Stomach (tissue), 9 donors: Measurements from ENCODE around the gene EHD1. TPM values are rescaled to one million over a fixed set of nuclear protein-coding genes. Genes with fewer than 3 reads are reported as not detected.

Experiments
- DNase-seq, 2 donors: peaks; one replicate each; pipeline versions ENCODE4 v3.0.0 to v3.0.0-alpha.2; 2013 to 2019
- H3K27ac ChIP-seq, 5 donors: fragments of 200-600 bp in 4 of 5; sonication (generic) in 4 of 5; one replicate each; pipeline ENCODE4 v1.5.1; 2013 to 2019; ENCODE audit warnings: mild to moderate bottlenecking in 1 of 5, moderate library complexity in 1 of 5
- H3K27me3 ChIP-seq, 3 donors: fragments of 200-600 bp; sonication (generic); one replicate each; pipeline ENCODE4 v1.5.1; 2017 to 2019; ENCODE audit warnings: mixed run types in 1 of 3
- H3K36me3 ChIP-seq, 4 donors: fragments of 200-600 bp; sonication (generic); 1 replicate in 3 of 4; 2 replicates in 1 of 4; pipeline ENCODE4 v1.5.1; 2016 to 2019
- H3K4me1 ChIP-seq, 4 donors: fragments of 200-600 bp; sonication (generic); one replicate each; pipeline ENCODE4 v1.5.1; 2016 to 2019
- H3K4me3 ChIP-seq, 4 donors: fragments of 200-600 bp; sonication (generic) in 3 of 4; one replicate each; pipeline ENCODE4 v1.5.1; 2016 to 2019; ENCODE audit warnings: mild to moderate bottlenecking in 1 of 4
- H3K9me3 ChIP-seq, 4 donors: fragments of 200-600 bp; sonication (generic); one replicate each; pipeline ENCODE4 v1.5.1; 2016 to 2019
- EP300 ChIP-seq: sonication (generic); formaldehyde crosslinking; IDR thresholded peaks from one replicate; pipeline ENCODE4 v1.6.1; 2017; ENCODE audit warnings: antibody characterized with exemption
- POLR2A ChIP-seq, 4 donors: fragments of 450-650 bp; IDR thresholded peaks; one replicate each; pipeline ENCODE4 v1.6.1; 2016; ENCODE audit warnings: antibody characterized with exemption in 4 of 4, control low read depth in 2 of 4, mild to moderate bottlenecking in 1 of 4, moderate library complexity in 1 of 4
- WGBS, 5 donors: extraction: QIAGEN DNeasy Blood & Tissue Kit in 3 of 5; methylation state at CpG; one replicate each; pipeline versions ENCODE4 v1.1.5 to v1.1.7; 2013 to 2018; 5-methylcytosine and 5-hydroxymethylcytosine counted together
- intact Hi-C: fragments of 100-400 bp; cut with DNase I; formaldehyde crosslinking; loops from one replicate; pipeline ENCODE4 v1.15.1; 2023; ENCODE audit warnings: low total_unique reads
- polyA plus RNA-seq, 3 donors: library from polyadenylated mRNA; stranded (reverse); fragments of 200-250 nt; gene quantifications; one replicate each; pipeline ENCODE4 v1.2.3, GENCODE V29; 2013
- small RNA-seq, 4 donors: library from RNA; depleted of rRNA; stranded (forward); fragments of <200 nt; gene quantifications; one replicate each; pipeline ENCODE3, GENCODE V24; 2016
- total RNA-seq, 5 donors: library from RNA; depleted of rRNA; stranded (reverse); fragments of >200 nt; gene quantifications; one replicate each; pipeline versions ENCODE4 v1.1.0 to v1.2.3, GENCODE V29; 2014 to 2016
- TF ChIP-seq, protein P1 (sequence below), 7 experiments: fragments of 450-650 bp in 4 of 7; fragments of 200-600 bp in 3 of 7; sonication (generic) in 3 of 7; IDR thresholded peaks; one replicate each; pipeline ENCODE4 v1.5.1; 2016 to 2019; ENCODE audit warnings: antibody characterized with exemption in 7 of 7, control low read depth in 2 of 7, mild to moderate bottlenecking in 1 of 7
- donor health status: healthy with polysubstance abuse.
- donor health status: Bipolar disorder and iron deficiency.
- donor health status: healthy.

The EHD1 gene
- total and polyA plus RNA-seq, 8 donors = 17.9 to 160 (median 37.5) TPM

- 7 to 24% (median 10%) methylated on average over 10 to 54 of the region's 54 CpGs for WGBS, 5 donors
- H3K4me3 ChIP-seq = peak overlapping the region; percentile 58 to 73 (median 67)
- H3K27ac ChIP-seq = peak overlapping the region; percentile 57 to 91 (median 85)
- H3K4me1 ChIP-seq = peaks cover 24 to 35% (median 33%) of the 10 kb centered on the region in 4 donors
- peaks cover 10 to 68% (median 53%) of the 10 kb centered on the region in 4 donors for H3K36me3 ChIP-seq
- DNase-seq = peak in 1 of 2 donors; percentile 59
- no peaks in the 10 kb centered on the region for H3K9me3 ChIP-seq
- intact Hi-C loops = no loop called here
- no peaks in the 10 kb centered on the region for H3K27me3 ChIP-seq
- TF ChIP-seq, protein P1, sequence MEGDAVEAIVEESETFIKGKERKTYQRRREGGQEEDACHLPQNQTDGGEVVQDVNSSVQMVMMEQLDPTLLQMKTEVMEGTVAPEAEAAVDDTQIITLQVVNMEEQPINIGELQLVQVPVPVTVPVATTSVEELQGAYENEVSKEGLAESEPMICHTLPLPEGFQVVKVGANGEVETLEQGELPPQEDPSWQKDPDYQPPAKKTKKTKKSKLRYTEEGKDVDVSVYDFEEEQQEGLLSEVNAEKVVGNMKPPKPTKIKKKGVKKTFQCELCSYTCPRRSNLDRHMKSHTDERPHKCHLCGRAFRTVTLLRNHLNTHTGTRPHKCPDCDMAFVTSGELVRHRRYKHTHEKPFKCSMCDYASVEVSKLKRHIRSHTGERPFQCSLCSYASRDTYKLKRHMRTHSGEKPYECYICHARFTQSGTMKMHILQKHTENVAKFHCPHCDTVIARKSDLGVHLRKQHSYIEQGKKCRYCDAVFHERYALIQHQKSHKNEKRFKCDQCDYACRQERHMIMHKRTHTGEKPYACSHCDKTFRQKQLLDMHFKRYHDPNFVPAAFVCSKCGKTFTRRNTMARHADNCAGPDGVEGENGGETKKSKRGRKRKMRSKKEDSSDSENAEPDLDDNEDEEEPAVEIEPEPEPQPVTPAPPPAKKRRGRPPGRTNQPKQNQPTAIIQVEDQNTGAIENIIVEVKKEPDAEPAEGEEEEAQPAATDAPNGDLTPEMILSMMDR (IDR thresholded peaks at IDR 0.05) = no peak
- TF ChIP-seq EP300 = no peak
- no peak for TF ChIP-seq POLR2A (IDR thresholded peaks at IDR 0.05)
These were observed 75.9 kb downstream of the EHD1 start for GRCh38 chr11:64802370-64803157.

Small RNA genes lying within 50 kb of the gene (small RNA-seq; reads per million reads assigned to genes)
- gene MIR6749 (0 to 0.10 (median 0.03) reads per million in 4 donors), gene MIR6750 (0 reads per million in 4 donors)

Other genes with a start within 250 kb of the EHD1 start
- 10 to 100 TPM in 1 of 5 donors, under 1 TPM in 1, not detected in 3; 0.14 to 16.9 TPM for gene NRXN2, start 155.4 kb downstream of the EHD1 start, total RNA-seq
- gene NRXN2, start 155.4 kb downstream of the EHD1 start, polyA plus RNA-seq = 1 to 10 TPM in 1 of 3 donors, under 1 TPM in 1, not detected in 1; 0.93 to 1.4 TPM
- gene RASGRP2, start 134.5 kb downstream of the EHD1 start, total RNA-seq = 10 to 100 TPM in 3 of 5 donors, 1 to 10 TPM in 2; 5.3 to 60.8 (median 13.4) TPM
- gene RASGRP2, start 134.5 kb downstream of the EHD1 start, polyA plus RNA-seq = 10 to 100 TPM in 1 of 3 donors, 1 to 10 TPM in 2; 7.2 to 20.6 (median 8.2) TPM
- 1 to 10 TPM in 2 of 5 donors, under 1 TPM in 2, not detected in 1; 0.58 to 2.0 (median 1.4) TPM for gene PYGM, start 118.6 kb downstream of the EHD1 start, total RNA-seq
- gene PYGM, start 118.6 kb downstream of the EHD1 start, polyA plus RNA-seq = 1 to 10 TPM in 2 of 3 donors, under 1 TPM in 1; 0.37 to 3.5 (median 3.1) TPM
- gene SF1, start 100.1 kb downstream of the EHD1 start, total RNA-seq = 100 to 1,000 TPM; 235 to 341 (median 279) TPM
- 10 to 100 TPM; 57.5 to 72.1 (median 63.4) TPM for gene SF1, start 100.1 kb downstream of the EHD1 start, polyA plus RNA-seq
- gene MAP4K2, start 75.4 kb downstream of the EHD1 start, total RNA-seq = 10 to 100 TPM in 2 of 5 donors, 1 to 10 TPM in 3; 2.3 to 66.9 (median 9.0) TPM
- 10 to 100 TPM; 13.0 to 20.9 (median 13.8) TPM for gene MAP4K2, start 75.4 kb downstream of the EHD1 start, polyA plus RNA-seq
- 10 to 100 TPM in 4 of 5 donors, 1 to 10 TPM in 1; 9.4 to 62.5 (median 16.9) TPM for gene MEN1, start 68.1 kb downstream of the EHD1 start, total RNA-seq
- 10 to 100 TPM; 12.9 to 16.4 (median 13.6) TPM for gene MEN1, start 68.1 kb downstream of the EHD1 start, polyA plus RNA-seq
- gene CDC42BPG, start 34.0 kb downstream of the EHD1 start, total RNA-seq = 10 to 100 TPM; 10.3 to 66.5 (median 53.3) TPM
- gene CDC42BPG, start 34.0 kb downstream of the EHD1 start, polyA plus RNA-seq = 10 to 100 TPM in 2 of 3 donors, 1 to 10 TPM in 1; 8.9 to 20.0 (median 10.9) TPM
- gene ATG2A, start 38.6 kb upstream of the EHD1 start, total RNA-seq = 10 to 100 TPM; 14.3 to 77.6 (median 46.1) TPM
- 10 to 100 TPM; 12.2 to 18.7 (median 16.3) TPM for gene ATG2A, start 38.6 kb upstream of the EHD1 start, polyA plus RNA-seq
- 10 to 100 TPM in 4 of 5 donors, 1 to 10 TPM in 1; 6.6 to 75.6 (median 25.7) TPM for gene PPP2R5B, start 46.1 kb upstream of the EHD1 start, total RNA-seq
- 10 to 100 TPM in 2 of 3 donors, 1 to 10 TPM in 1; 9.8 to 13.8 (median 12.3) TPM for gene PPP2R5B, start 46.1 kb upstream of the EHD1 start, polyA plus RNA-seq
- not detected for gene GPHA2, start 57.3 kb upstream of the EHD1 start, total RNA-seq
- under 1 TPM in 2 of 3 donors, not detected in 1; 0.30 to 0.50 TPM for gene GPHA2, start 57.3 kb upstream of the EHD1 start, polyA plus RNA-seq
- gene MAJIN, start 93.5 kb upstream of the EHD1 start, total RNA-seq = not detected
- under 1 TPM in 1 of 3 donors, not detected in 2; 0.20 TPM for gene MAJIN, start 93.5 kb upstream of the EHD1 start, polyA plus RNA-seq
- 10 to 100 TPM in 1 of 5 donors, 1 to 10 TPM in 2, under 1 TPM in 1, not detected in 1; 0.73 to 29.5 (median 3.0) TPM for gene BATF2, start 118.3 kb upstream of the EHD1 start, total RNA-seq
- 10 to 100 TPM in 1 of 3 donors, 1 to 10 TPM in 2; 3.4 to 10.8 (median 4.5) TPM for gene BATF2, start 118.3 kb upstream of the EHD1 start, polyA plus RNA-seq
- gene ARL2, start 135.5 kb upstream of the EHD1 start, total RNA-seq = 100 to 1,000 TPM in 2 of 5 donors, 10 to 100 TPM in 2, 1 to 10 TPM in 1; 4.9 to 237 (median 57.2) TPM
- 100 to 1,000 TPM in 1 of 3 donors, 10 to 100 TPM in 2; 88.3 to 119 (median 98.0) TPM for gene ARL2, start 135.5 kb upstream of the EHD1 start, polyA plus RNA-seq
- 10 to 100 TPM in 4 of 5 donors, 1 to 10 TPM in 1; 4.2 to 45.8 (median 13.3) TPM for gene SNX15, start 148.8 kb upstream of the EHD1 start, total RNA-seq
- 10 to 100 TPM; 18.7 to 22.5 (median 20.0) TPM for gene SNX15, start 148.8 kb upstream of the EHD1 start, polyA plus RNA-seq
- 10 to 100 TPM in 2 of 5 donors, 1 to 10 TPM in 3; 1.8 to 97.6 (median 6.7) TPM for gene SAC3D1, start 162.6 kb upstream of the EHD1 start, total RNA-seq
- gene SAC3D1, start 162.6 kb upstream of the EHD1 start, polyA plus RNA-seq = 10 to 100 TPM in 2 of 3 donors, 1 to 10 TPM in 1; 8.9 to 14.5 (median 14.4) TPM
- gene NAALADL1, start 179.9 kb upstream of the EHD1 start, total RNA-seq = 10 to 100 TPM in 2 of 5 donors, 1 to 10 TPM in 2, not detected in 1; 1.3 to 65.2 (median 18.1) TPM
- gene NAALADL1, start 179.9 kb upstream of the EHD1 start, polyA plus RNA-seq = 10 to 100 TPM in 2 of 3 donors, 1 to 10 TPM in 1; 6.7 to 10.8 (median 10.0) TPM
- 1 to 10 TPM; 1.4 to 9.1 (median 2.2) TPM for gene CDCA5, start 205.4 kb upstream of the EHD1 start, total RNA-seq
- gene CDCA5, start 205.4 kb upstream of the EHD1 start, polyA plus RNA-seq = 1 to 10 TPM; 3.5 to 6.7 (median 4.6) TPM
- 10 to 100 TPM; 17.6 to 62.0 (median 28.8) TPM for gene ZFPL1, start 205.6 kb upstream of the EHD1 start, total RNA-seq
- 10 to 100 TPM; 36.7 to 38.6 (median 37.4) TPM for gene ZFPL1, start 205.6 kb upstream of the EHD1 start, polyA plus RNA-seq
- gene VPS51, start 217.6 kb upstream of the EHD1 start, total RNA-seq = 1,000 to 10,000 TPM in 1 of 5 donors, 100 to 1,000 TPM in 4; 174 to 2,272 (median 234) TPM
- gene VPS51, start 217.6 kb upstream of the EHD1 start, polyA plus RNA-seq = 100 to 1,000 TPM; 124 to 135 (median 128) TPM
- gene TM7SF2, start 233.3 kb upstream of the EHD1 start, total RNA-seq = 100 to 1,000 TPM in 1 of 5 donors, 10 to 100 TPM in 3, 1 to 10 TPM in 1; 7.6 to 118 (median 19.6) TPM
- 10 to 100 TPM; 38.6 to 65.2 (median 51.9) TPM for gene TM7SF2, start 233.3 kb upstream of the EHD1 start, polyA plus RNA-seq
- 100 to 1,000 TPM in 1 of 5 donors, 10 to 100 TPM in 1, 1 to 10 TPM in 2, not detected in 1; 2.4 to 130 (median 39.9) TPM for gene ZNHIT2, start 239.1 kb upstream of the EHD1 start, total RNA-seq
- 10 to 100 TPM; 18.0 to 20.0 (median 18.9) TPM for gene ZNHIT2, start 239.1 kb upstream of the EHD1 start, polyA plus RNA-seq
- gene FAU, start 243.5 kb upstream of the EHD1 start, total RNA-seq = 1,000 to 10,000 TPM in 1 of 5 donors, 100 to 1,000 TPM in 4; 456 to 1,872 (median 566) TPM
- gene FAU, start 243.5 kb upstream of the EHD1 start, polyA plus RNA-seq = 1,000 to 10,000 TPM; 1,111 to 1,352 (median 1,208) TPM
- gene MRPL49, start 243.7 kb upstream of the EHD1 start, total RNA-seq = 10 to 100 TPM; 22.8 to 75.9 (median 33.0) TPM
- gene MRPL49, start 243.7 kb upstream of the EHD1 start, polyA plus RNA-seq = 10 to 100 TPM; 36.0 to 69.8 (median 39.9) TPM